WTC11 (cell line): ENCODE measurements around the gene PTPRN2. TPM values are rescaled to one million over a fixed set of nuclear protein-coding genes. Genes with fewer than 3 reads are reported as not detected.

Experiments
- ATAC-seq: fragments of 200-7000 bp; cut with Tn5 transposase; 2 replicates; pipeline ENCODE4 v1.10.0; 2021; ENCODE audit warnings: mild to moderate bottlenecking, moderate library complexity
- CTCF ChIA-PET: fragments of 300-600 bp; sonication (Branson Sonifier 250); formaldehyde crosslinking; loops from one replicate; lab custom pipeline; 2021; ENCODE audit warnings: antibody characterized with exemption; lab: Charles Lee
- POLR2A ChIA-PET: fragments of 350-600 bp; sonication (Branson Sonifier 250); formaldehyde crosslinking; loops from one replicate; lab custom pipeline; 2021; ENCODE audit warnings: antibody characterized with exemption; lab: Charles Lee
- DNase-seq: peaks from one replicate; pipeline ENCODE4 v3.0.0; 2021; ENCODE audit warnings: low spot score
- H3K27ac Mint-ChIP-seq: 2 replicates; pipeline ENCODE4 v1.8.0; 2021; ENCODE audit warnings: mixed read lengths
- H3K27me3 Mint-ChIP-seq: 2 replicates; pipeline ENCODE4 v1.8.0; 2021; ENCODE audit warnings: low read depth, mild to moderate bottlenecking, moderate library complexity, mixed read lengths
- H3K36me3 Mint-ChIP-seq: 2 replicates; pipeline ENCODE4 v1.8.0; 2021; ENCODE audit warnings: mixed read lengths
- H3K4me1 Mint-ChIP-seq: 2 replicates; pipeline ENCODE4 v1.8.0; 2022; ENCODE audit warnings: mixed read lengths
- H3K4me3 Mint-ChIP-seq: 2 replicates; pipeline ENCODE4 v1.8.0; 2021; ENCODE audit warnings: mild to moderate bottlenecking, moderate library complexity, mixed read lengths
- H3K9me3 Mint-ChIP-seq: 2 replicates; pipeline ENCODE4 v1.8.0; 2021; ENCODE audit warnings: mixed read lengths
- ELF4 ChIP-seq: sonication (generic); formaldehyde crosslinking; IDR thresholded peaks from 2 replicates; pipeline ENCODE4 v1.8.1; 2022; ENCODE audit warnings: low read depth, mild to moderate bottlenecking, moderate library complexity, missing genetic modification reagents
- GTF2I ChIP-seq: fragments of 250-450 bp; sonication (Bioruptor Pico); conservative IDR thresholded peaks from 2 replicates; pipeline ENCODE4 v1.4.0; 2021; ENCODE audit warnings: mild to moderate bottlenecking
- JAZF1 ChIP-seq: fragments of 250-450 bp; sonication (Bioruptor Pico); IDR thresholded peaks from 2 replicates; pipeline ENCODE4 v1.9.0; 2021; ENCODE audit warnings: moderate library complexity, mild to moderate bottlenecking, inconsistent platforms
- JUN ChIP-seq: sonication (generic); formaldehyde crosslinking; IDR thresholded peaks from 2 replicates; pipeline ENCODE4 v1.8.0; 2023; ENCODE audit warnings: mild to moderate bottlenecking, missing genetic modification reagents
- NR2C2 ChIP-seq: sonication (generic); formaldehyde crosslinking; IDR thresholded peaks from 2 replicates; pipeline ENCODE4 v1.8.0; 2022; ENCODE audit warnings: mild to moderate bottlenecking, missing genetic modification reagents
- SMAD3 ChIP-seq: sonication (generic); formaldehyde crosslinking; IDR thresholded peaks from 2 replicates; pipeline ENCODE4 v1.8.0; 2022; ENCODE audit warnings: missing genetic modification reagents, mild to moderate bottlenecking, borderline replicate concordance
- SOX15 ChIP-seq: fragments of 250-450 bp; sonication (Bioruptor Pico); IDR thresholded peaks from 2 replicates; pipeline ENCODE4 v1.9.0; 2021; ENCODE audit warnings: mild to moderate bottlenecking
- ZNF232 ChIP-seq: sonication (generic); formaldehyde crosslinking; IDR thresholded peaks from 2 replicates; pipeline ENCODE4 v1.8.0; 2022; ENCODE audit warnings: mild to moderate bottlenecking, missing genetic modification reagents
- ZNF263 ChIP-seq: sonication (generic); formaldehyde crosslinking; IDR thresholded peaks from 2 replicates; pipeline ENCODE4 v1.8.1; 2022; ENCODE audit warnings: low read depth, mild to moderate bottlenecking, moderate library complexity, missing genetic modification reagents
- ZNF396 ChIP-seq: fragments of 250-450 bp; sonication (Bioruptor Pico); IDR thresholded peaks from 2 replicates; pipeline ENCODE4 v1.8.0; 2021; ENCODE audit warnings: mild to moderate bottlenecking, moderate library complexity, borderline replicate concordance
- ZNF671 ChIP-seq: fragments of 250-450 bp; sonication (Bioruptor Pico); IDR thresholded peaks from 2 replicates; pipeline ENCODE4 v1.8.0; 2021; ENCODE audit warnings: mild to moderate bottlenecking
- total RNA-seq: library from RNA; stranded (reverse); gene quantifications from 3 replicates; pipeline ENCODE4 v1.2.3, GENCODE V29; 2021
- TF ChIP-seq, protein P1 (sequence below): sonication (generic); formaldehyde crosslinking; IDR thresholded peaks from 2 replicates; pipeline ENCODE4 v1.8.1; 2022; ENCODE audit warnings: low read depth, mild to moderate bottlenecking, moderate library complexity, missing genetic modification reagents, borderline replicate concordance
- TF ChIP-seq, protein P2 (sequence below): sonication (generic); formaldehyde crosslinking; IDR thresholded peaks from 2 replicates; pipeline ENCODE4 v1.8.1; 2023; ENCODE audit warnings: mild to moderate bottlenecking, missing genetic modification reagents, moderate library complexity
- TF ChIP-seq, protein P3 (sequence below): sonication (generic); formaldehyde crosslinking; IDR thresholded peaks from 2 replicates; pipeline ENCODE4 v1.8.0; 2023; ENCODE audit warnings: missing genetic modification reagents
- TF ChIP-seq, protein P4 (sequence below): sonication (generic); formaldehyde crosslinking; IDR thresholded peaks from 2 replicates; pipeline ENCODE4 v1.8.0; 2023; ENCODE audit warnings: mild to moderate bottlenecking, missing genetic modification reagents
- TF ChIP-seq, protein P5 (sequence below): sonication (generic); formaldehyde crosslinking; conservative IDR thresholded peaks from 2 replicates; pipeline ENCODE4 v1.8.1; 2023; ENCODE audit warnings: mild to moderate bottlenecking, low read depth, missing genetic modification reagents, moderate library complexity
- TF ChIP-seq, protein P6 (sequence below): fragments of 250-450 bp; sonication (Bioruptor Pico); IDR thresholded peaks from 2 replicates; pipeline ENCODE4 v2.1.2; 2022; ENCODE audit warnings: mild to moderate bottlenecking, moderate library complexity
- TF ChIP-seq, protein P7 (sequence below): fragments of 250-450 bp; sonication (Bioruptor Pico); IDR thresholded peaks from 2 replicates; pipeline ENCODE4 v1.9.0; 2021; ENCODE audit warnings: mild to moderate bottlenecking

Gene PTPRN2
- total RNA-seq, 1 experiment from 2014 or later = 4.7 TPM

DNA sequence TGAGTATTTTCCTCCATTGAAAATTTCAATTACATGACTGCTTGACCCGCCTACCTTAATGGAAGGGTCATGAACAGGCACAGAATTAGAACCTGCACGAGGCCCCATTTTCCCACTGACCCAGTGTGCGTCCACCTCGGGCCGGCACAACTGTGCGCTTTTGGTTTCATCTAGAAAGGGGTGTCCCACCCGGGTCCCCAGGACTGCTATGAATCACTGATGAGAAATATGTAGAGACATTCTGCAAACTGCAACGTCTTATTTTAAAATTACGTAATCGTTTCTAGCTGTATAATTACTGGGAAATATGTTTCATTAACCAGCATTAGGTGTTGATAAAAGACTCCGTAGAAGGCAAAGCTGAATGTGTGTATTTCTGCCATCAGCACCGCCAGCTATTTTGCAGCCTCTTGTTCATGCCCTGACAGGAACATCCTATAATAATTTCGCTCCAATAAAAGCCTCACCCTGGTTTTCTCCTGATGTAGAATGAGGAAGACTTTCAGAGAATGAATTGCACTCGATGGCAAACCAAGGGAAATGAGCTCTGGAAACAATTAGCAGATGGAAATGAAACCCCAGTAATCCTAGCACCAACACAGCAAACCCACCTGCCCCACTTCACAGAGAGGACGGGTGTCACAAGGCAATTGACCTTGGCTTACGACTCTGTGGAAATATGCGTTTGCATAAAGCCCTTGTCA, 688.7 kb downstream of the PTPRN2 start (continued):
- TF ChIP-seq, protein P1, sequence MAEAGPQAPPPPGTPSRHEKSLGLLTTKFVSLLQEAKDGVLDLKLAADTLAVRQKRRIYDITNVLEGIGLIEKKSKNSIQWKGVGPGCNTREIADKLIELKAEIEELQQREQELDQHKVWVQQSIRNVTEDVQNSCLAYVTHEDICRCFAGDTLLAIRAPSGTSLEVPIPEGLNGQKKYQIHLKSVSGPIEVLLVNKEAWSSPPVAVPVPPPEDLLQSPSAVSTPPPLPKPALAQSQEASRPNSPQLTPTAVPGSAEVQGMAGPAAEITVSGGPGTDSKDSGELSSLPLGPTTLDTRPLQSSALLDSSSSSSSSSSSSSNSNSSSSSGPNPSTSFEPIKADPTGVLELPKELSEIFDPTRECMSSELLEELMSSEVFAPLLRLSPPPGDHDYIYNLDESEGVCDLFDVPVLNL = no peak
- no peak for TF ChIP-seq GTF2I
- no peak for TF ChIP-seq SMAD3
- TF ChIP-seq SOX15 (CRISPR knock-in tag) = no peak
- TF ChIP-seq JAZF1 (CRISPR knock-in tag) = no peak
- TF ChIP-seq ZNF671 (CRISPR knock-in tag) = no peak
- no peak for TF ChIP-seq NR2C2 (CRISPR knock-in tag)
- no peak for TF ChIP-seq JUN (CRISPR knock-in tag)
- no peak for TF ChIP-seq ZNF263 (CRISPR knock-in tag)
- TF ChIP-seq, protein P2, sequence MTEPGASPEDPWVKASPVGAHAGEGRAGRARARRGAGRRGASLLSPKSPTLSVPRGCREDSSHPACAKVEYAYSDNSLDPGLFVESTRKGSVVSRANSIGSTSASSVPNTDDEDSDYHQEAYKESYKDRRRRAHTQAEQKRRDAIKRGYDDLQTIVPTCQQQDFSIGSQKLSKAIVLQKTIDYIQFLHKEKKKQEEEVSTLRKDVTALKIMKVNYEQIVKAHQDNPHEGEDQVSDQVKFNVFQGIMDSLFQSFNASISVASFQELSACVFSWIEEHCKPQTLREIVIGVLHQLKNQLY (CRISPR knock-in tag) = no peak
- TF ChIP-seq, protein P3, sequence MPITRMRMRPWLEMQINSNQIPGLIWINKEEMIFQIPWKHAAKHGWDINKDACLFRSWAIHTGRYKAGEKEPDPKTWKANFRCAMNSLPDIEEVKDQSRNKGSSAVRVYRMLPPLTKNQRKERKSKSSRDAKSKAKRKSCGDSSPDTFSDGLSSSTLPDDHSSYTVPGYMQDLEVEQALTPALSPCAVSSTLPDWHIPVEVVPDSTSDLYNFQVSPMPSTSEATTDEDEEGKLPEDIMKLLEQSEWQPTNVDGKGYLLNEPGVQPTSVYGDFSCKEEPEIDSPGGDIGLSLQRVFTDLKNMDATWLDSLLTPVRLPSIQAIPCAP (CRISPR knock-in tag) = no peak
- no peak for TF ChIP-seq ZNF232 (CRISPR knock-in tag)

DNA sequence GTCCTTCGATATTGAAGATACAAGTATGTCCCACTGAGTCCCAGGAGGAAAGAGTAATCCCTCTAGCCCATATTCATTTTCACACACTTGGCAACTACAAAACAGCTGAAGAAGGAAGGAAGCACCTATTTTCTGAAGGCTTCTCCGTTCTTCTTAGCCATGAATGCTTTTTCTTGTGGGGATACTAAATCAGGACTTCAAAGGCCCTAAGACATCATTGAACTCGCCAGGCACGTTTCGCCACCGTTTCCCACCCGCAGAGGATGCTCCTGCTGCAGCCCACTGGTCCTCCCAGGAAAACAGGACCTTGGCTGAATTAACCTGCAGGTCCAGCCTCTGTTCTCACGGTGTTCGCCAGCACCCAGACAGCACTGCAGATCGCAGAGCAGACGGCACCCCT, 689.4 kb downstream of the PTPRN2 start:
- CTCF ChIA-PET = no interaction called here
- Mint-ChIP-seq H3K9me3 (peaks cover 38% of the 10 kb centered on the region), H3K4me3 (no peak overlapping the region)

More for the DNA sequence above, 689.4 kb downstream of the PTPRN2 start:
- Mint-ChIP-seq H3K4me1 (peaks cover 15% of the 10 kb centered on the region), H3K36me3 (peaks cover 40% of the 10 kb centered on the region), H3K27ac (no peak overlapping the region), H3K27me3 (peaks cover 5% of the 10 kb centered on the region; the same call in 1 of the 2 replicates)
- DNase-seq (no peak), ATAC-seq (no peak)
- TF ChIP-seq, protein P4, sequence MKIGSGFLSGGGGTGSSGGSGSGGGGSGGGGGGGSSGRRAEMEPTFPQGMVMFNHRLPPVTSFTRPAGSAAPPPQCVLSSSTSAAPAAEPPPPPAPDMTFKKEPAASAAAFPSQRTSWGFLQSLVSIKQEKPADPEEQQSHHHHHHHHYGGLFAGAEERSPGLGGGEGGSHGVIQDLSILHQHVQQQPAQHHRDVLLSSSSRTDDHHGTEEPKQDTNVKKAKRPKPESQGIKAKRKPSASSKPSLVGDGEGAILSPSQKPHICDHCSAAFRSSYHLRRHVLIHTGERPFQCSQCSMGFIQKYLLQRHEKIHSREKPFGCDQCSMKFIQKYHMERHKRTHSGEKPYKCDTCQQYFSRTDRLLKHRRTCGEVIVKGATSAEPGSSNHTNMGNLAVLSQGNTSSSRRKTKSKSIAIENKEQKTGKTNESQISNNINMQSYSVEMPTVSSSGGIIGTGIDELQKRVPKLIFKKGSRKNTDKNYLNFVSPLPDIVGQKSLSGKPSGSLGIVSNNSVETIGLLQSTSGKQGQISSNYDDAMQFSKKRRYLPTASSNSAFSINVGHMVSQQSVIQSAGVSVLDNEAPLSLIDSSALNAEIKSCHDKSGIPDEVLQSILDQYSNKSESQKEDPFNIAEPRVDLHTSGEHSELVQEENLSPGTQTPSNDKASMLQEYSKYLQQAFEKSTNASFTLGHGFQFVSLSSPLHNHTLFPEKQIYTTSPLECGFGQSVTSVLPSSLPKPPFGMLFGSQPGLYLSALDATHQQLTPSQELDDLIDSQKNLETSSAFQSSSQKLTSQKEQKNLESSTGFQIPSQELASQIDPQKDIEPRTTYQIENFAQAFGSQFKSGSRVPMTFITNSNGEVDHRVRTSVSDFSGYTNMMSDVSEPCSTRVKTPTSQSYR (CRISPR knock-in tag) = no peak
- TF ChIP-seq, protein P5, sequence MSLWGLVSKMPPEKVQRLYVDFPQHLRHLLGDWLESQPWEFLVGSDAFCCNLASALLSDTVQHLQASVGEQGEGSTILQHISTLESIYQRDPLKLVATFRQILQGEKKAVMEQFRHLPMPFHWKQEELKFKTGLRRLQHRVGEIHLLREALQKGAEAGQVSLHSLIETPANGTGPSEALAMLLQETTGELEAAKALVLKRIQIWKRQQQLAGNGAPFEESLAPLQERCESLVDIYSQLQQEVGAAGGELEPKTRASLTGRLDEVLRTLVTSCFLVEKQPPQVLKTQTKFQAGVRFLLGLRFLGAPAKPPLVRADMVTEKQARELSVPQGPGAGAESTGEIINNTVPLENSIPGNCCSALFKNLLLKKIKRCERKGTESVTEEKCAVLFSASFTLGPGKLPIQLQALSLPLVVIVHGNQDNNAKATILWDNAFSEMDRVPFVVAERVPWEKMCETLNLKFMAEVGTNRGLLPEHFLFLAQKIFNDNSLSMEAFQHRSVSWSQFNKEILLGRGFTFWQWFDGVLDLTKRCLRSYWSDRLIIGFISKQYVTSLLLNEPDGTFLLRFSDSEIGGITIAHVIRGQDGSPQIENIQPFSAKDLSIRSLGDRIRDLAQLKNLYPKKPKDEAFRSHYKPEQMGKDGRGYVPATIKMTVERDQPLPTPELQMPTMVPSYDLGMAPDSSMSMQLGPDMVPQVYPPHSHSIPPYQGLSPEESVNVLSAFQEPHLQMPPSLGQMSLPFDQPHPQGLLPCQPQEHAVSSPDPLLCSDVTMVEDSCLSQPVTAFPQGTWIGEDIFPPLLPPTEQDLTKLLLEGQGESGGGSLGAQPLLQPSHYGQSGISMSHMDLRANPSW (CRISPR knock-in tag) = no peak
- TF ChIP-seq ZNF396 = no peak
- TF ChIP-seq, protein P6, sequence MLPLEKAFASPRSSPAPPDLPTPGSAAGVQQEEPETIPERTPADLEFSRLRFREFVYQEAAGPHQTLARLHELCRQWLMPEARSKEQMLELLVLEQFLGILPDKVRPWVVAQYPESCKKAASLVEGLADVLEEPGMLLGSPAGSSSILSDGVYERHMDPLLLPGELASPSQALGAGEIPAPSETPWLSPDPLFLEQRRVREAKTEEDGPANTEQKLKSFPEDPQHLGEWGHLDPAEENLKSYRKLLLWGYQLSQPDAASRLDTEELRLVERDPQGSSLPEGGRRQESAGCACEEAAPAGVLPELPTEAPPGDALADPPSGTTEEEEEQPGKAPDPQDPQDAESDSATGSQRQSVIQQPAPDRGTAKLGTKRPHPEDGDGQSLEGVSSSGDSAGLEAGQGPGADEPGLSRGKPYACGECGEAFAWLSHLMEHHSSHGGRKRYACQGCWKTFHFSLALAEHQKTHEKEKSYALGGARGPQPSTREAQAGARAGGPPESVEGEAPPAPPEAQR (CRISPR knock-in tag) = no peak
- TF ChIP-seq, protein P7, sequence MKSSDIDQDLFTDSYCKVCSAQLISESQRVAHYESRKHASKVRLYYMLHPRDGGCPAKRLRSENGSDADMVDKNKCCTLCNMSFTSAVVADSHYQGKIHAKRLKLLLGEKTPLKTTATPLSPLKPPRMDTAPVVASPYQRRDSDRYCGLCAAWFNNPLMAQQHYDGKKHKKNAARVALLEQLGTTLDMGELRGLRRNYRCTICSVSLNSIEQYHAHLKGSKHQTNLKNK = no peak
- TF ChIP-seq ELF4 = no peak
- POLR2A ChIA-PET = no interaction called here
